Mucosa of descending colon (tissue), 3 donors: ENCODE measurements around the gene PRDX3. TPM values are rescaled to one million over a fixed set of nuclear protein-coding genes. Genes with fewer than 3 reads are reported as not detected.
A peak's percentile ranks its signal among the peaks of the same experiment; 100 is the strongest.
"Not testable (repeated sequence)": the region's sequence is repeated elsewhere in the genome, so short reads cannot be mapped to it uniquely, and the experiment has no call there.

Experiments
- ATAC-seq: fragments of 200-7000 bp; cut with Tn5 transposase; one replicate; pipeline ENCODE4 v1.9.1; 2020; ENCODE audit warnings: mild to moderate bottlenecking, moderate library complexity
- DNase-seq, 3 donors: peaks; one replicate each; pipeline ENCODE4 v3.0.0-alpha.2; 2020
- H3K36me3 ChIP-seq: fragments of 200-600 bp; one replicate; pipeline ENCODE4 v1.8.0; 2021; ENCODE audit warnings: low read depth, mild to moderate bottlenecking
- H3K4me1 ChIP-seq: fragments of 200-600 bp; one replicate; pipeline ENCODE4 v1.8.0; 2021; ENCODE audit warnings: low read depth, mild to moderate bottlenecking
- H3K4me3 ChIP-seq: fragments of 200-600 bp; one replicate; pipeline ENCODE4 v1.8.0; 2021; ENCODE audit warnings: mild to moderate bottlenecking
- H3K9me3 ChIP-seq: fragments of 200-600 bp; one replicate; pipeline ENCODE4 v1.8.0; 2021; ENCODE audit warnings: mild to moderate bottlenecking
- intact Hi-C, 2 donors: fragments of 100-400 bp; cut with DNase I in 1 of 2; cut with micrococcal nuclease in 1 of 2; formaldehyde crosslinking; loops; one replicate each; pipeline versions ENCODE4 v1.11.0 to v1.11.1; 2022; cut with DNase I, micrococcal nuclease
- total RNA-seq, 3 donors: library from RNA; stranded (reverse); fragmentation: NEBNext Ultra II Directional in 2 of 3; extraction: Animal tissue kit (Norgen Biotek cat#: 25700) in 2 of 3; gene quantifications; one replicate each; pipeline versions ENCODE4 v1.2.1 to v1.2.4, GENCODE V29; 2021 to 2023
- TF ChIP-seq, protein P1 (sequence below): fragments of 200-600 bp; IDR thresholded peaks from one replicate; pipeline ENCODE4 v1.8.0; 2022; ENCODE audit warnings: antibody characterized with exemption, mild to moderate bottlenecking
- donor health status: DM: no; HTN: no; CAD: no; lungs with moderate emphysema.
- donor health status: DM: no; HTN: no; CAD: no.
- donor health status: DM: no; HTN: yes; CAD: no.

PRDX3 gene
- total RNA-seq, 3 donors from 2014 or later: 98.6 to 140 (median 107) TPM

- intact Hi-C loops: no loop called here
Observed at GRCh38 chr10:119189811-119190282, 11.2 kb upstream of the PRDX3 start.

GRCh38 chr10:119183664-119184412 lies 5.2 kb upstream of the PRDX3 start:
- no peak for ATAC-seq
- Histone ChIP-seq H3K4me3 (no peak overlapping the region), H3K4me1 (no peaks in the 10 kb centered on the region), H3K9me3 (no peaks in the 10 kb centered on the region), H3K36me3 (no peaks in the 10 kb centered on the region)
- no peak for DNase-seq
- TF ChIP-seq, protein P1, sequence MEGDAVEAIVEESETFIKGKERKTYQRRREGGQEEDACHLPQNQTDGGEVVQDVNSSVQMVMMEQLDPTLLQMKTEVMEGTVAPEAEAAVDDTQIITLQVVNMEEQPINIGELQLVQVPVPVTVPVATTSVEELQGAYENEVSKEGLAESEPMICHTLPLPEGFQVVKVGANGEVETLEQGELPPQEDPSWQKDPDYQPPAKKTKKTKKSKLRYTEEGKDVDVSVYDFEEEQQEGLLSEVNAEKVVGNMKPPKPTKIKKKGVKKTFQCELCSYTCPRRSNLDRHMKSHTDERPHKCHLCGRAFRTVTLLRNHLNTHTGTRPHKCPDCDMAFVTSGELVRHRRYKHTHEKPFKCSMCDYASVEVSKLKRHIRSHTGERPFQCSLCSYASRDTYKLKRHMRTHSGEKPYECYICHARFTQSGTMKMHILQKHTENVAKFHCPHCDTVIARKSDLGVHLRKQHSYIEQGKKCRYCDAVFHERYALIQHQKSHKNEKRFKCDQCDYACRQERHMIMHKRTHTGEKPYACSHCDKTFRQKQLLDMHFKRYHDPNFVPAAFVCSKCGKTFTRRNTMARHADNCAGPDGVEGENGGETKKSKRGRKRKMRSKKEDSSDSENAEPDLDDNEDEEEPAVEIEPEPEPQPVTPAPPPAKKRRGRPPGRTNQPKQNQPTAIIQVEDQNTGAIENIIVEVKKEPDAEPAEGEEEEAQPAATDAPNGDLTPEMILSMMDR: no peak
- intact Hi-C loops: no loop called here

More at GRCh38 chr10:119189811-119190282, 11.2 kb upstream of the PRDX3 start:
- Histone ChIP-seq H3K36me3 (no peaks in the 10 kb centered on the region), H3K4me1 (no peaks in the 10 kb centered on the region), H3K9me3 (no peaks in the 10 kb centered on the region), H3K4me3 (no peak overlapping the region)
- ATAC-seq (no peak), DNase-seq (no peak)
- TF ChIP-seq, protein P1: no peak

- ATAC-seq, intact Hi-C loops, H3K9me3 ChIP-seq, H3K4me3 ChIP-seq, H3K4me1 ChIP-seq, DNase-seq, H3K36me3 ChIP-seq: not testable (repeated sequence)
Observed at GRCh38 chr10:119180850-119181400, 2.3 kb upstream of the PRDX3 start.

DNA sequence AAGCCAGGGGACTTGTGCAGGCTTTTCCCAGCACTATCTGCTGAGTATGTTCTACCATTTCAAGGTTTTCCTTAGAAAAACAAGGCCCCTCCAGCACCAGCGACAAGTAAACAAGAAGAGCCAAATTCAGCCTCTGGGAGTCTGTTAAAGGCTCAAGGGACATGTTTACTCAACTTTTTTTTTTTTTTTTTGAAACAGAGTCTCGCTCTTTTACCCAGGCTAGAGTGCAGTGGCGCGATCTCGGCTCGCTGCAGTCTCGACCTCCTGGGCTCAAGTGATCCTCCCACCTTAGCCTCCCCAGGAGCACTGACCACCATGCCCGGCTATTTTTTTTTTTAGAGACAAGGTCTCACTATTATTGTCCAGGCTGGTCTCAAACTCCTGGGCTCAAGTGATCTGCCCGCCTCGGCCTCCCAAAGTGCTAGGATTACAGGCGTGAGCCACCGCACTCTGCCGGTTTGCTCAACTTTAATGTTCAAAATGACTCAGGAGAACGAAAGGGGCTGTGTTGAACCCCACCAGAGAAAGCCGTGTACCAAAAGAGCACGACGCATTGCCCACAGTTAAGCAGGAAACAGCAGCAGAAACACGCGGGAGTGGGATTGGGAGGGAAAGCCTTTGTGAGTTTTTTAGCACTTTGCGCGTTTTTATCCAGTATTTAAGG lies 772 bp downstream of the PRDX3 start:
- TF ChIP-seq, protein P1: no peak
- H3K9me3 ChIP-seq: no peaks in the 10 kb centered on the region
- peak; percentile 33 for ATAC-seq
- intact Hi-C loops: no loop called here
- H3K4me1 ChIP-seq: peaks cover 7% of the 10 kb centered on the region
- H3K36me3 ChIP-seq: no peaks in the 10 kb centered on the region
- H3K4me3 ChIP-seq: peak overlapping the region; percentile 75
- DNase-seq: peak in 1 of 3 donors; percentile 50

GRCh38 chr10:119176166-119176565 lies 2.4 kb downstream of the PRDX3 start:
- Histone ChIP-seq H3K9me3 (no peaks in the 10 kb centered on the region), H3K4me3 (no peak overlapping the region), H3K36me3 (no peaks in the 10 kb centered on the region), H3K4me1 (peaks cover 7% of the 10 kb centered on the region)
- ATAC-seq (no peak), DNase-seq (no peak)
- intact Hi-C loops: no loop called here
- TF ChIP-seq, protein P1: no peak

- ATAC-seq: no peak
- intact Hi-C loops: no loop called here
Observed at GRCh38 chr10:119174109-119174508, 4.5 kb downstream of the PRDX3 start.

More at GRCh38 chr10:119174109-119174508, 4.5 kb downstream of the PRDX3 start:
- H3K9me3 ChIP-seq: no peaks in the 10 kb centered on the region
- TF ChIP-seq, protein P1: no peak
- DNase-seq: no peak
- no peaks in the 10 kb centered on the region for H3K36me3 ChIP-seq
- H3K4me3 ChIP-seq: no peak overlapping the region
- peaks cover 7% of the 10 kb centered on the region for H3K4me1 ChIP-seq
